GM10266 (cell line): ENCODE results near the gene VMO1.
A peak's percentile ranks its signal among the peaks of the same experiment; 100 is the strongest.

Experiments
- DNase-seq: peaks from one replicate; pipeline ENCODE4 v3.0.0; 2012; ENCODE audit errors: extremely low spot score
- TF ChIP-seq, protein P1 (sequence below): IDR thresholded peaks from 2 replicates; pipeline ENCODE4 v1.5.1; 2012; ENCODE audit warnings: mild to moderate bottlenecking, low read depth; ENCODE audit not compliant: control insufficient read depth, insufficient read depth; ENCODE audit errors: missing control alignments

Gene VMO1

DNA sequence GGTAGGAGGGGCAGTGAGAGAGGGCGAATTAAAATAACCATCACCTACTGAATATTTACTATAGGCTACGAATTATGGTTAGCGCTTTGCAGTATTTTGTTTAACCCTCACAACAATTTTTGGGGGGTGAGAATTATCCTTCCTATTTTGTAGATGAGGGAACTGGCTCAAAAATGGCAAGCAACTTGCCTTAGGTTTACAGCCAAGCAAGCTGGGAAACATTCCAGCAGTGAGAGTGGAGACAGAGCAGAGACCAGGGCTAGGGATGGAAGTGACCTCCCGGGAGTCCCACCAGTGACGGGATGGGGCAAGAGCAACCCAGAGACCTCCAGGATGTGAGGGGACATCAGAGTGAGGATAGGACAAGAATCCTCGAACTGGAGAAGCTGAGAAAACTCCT is 352 bp upstream of the VMO1 start:
- no peak for DNase-seq
- TF ChIP-seq, protein P1, sequence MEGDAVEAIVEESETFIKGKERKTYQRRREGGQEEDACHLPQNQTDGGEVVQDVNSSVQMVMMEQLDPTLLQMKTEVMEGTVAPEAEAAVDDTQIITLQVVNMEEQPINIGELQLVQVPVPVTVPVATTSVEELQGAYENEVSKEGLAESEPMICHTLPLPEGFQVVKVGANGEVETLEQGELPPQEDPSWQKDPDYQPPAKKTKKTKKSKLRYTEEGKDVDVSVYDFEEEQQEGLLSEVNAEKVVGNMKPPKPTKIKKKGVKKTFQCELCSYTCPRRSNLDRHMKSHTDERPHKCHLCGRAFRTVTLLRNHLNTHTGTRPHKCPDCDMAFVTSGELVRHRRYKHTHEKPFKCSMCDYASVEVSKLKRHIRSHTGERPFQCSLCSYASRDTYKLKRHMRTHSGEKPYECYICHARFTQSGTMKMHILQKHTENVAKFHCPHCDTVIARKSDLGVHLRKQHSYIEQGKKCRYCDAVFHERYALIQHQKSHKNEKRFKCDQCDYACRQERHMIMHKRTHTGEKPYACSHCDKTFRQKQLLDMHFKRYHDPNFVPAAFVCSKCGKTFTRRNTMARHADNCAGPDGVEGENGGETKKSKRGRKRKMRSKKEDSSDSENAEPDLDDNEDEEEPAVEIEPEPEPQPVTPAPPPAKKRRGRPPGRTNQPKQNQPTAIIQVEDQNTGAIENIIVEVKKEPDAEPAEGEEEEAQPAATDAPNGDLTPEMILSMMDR: no peak

DNA sequence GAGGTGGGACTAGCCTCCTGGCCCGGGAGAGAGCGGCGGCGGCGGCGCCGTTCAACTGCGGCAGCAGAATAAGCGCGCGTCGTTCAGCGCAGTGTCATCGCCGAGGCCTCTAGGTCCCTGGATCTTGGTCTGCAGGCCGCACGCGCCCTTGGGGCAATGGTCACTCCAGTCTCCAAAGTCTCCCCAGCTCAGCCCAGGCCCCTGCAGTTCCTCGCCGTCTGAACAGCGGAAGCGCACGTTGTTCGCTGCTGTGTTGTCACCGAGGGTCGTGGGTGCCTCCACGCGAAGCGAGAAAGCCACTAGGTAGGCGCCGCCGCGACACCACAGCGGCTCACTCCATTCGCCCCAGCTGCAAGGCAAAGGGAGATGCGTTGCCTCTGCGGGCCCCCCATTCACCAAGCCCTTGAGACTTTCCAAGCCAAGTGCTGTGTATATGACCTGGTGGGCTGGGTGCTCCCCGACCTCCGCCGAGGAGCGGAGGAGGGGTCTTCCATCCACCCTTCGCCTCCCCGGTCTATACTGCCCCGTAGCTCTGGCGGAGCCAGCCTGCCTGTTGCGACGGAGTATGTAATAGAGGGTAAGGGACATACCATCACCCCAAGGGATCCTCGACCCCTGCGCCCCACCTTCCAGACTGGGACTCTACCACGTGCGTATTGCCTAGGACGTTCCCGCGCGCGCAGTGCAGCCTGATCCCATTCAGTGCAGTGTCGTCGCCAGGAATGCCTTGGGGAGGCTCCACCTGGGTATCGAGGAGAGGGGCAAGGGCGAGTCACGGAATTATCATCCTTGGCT is 656 bp downstream of the VMO1 start:
- TF ChIP-seq, protein P1: no peak
- DNase-seq: no peak

DNA sequence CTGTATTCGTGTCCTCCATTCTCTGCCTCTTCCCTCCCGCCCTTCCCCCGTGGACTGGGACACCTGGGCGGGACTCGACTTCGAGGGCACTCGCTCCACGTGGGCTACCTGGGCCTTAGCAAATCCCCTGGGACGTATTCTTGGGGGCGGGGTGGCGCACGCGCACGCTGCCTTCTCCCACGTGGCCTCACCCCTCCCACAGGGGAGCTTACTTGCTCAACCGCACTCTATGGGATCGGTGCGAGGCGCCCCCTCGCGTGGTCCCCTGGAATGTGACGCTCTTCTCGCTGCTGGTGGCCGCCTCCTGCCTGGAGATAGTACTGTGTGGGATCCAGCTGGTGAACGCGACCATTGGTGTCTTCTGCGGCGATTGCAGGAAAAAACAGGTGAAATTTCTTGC is 3.5 kb downstream of the VMO1 start:
- TF ChIP-seq, protein P1: peak; percentile 13
- DNase-seq: no peak

DNA sequence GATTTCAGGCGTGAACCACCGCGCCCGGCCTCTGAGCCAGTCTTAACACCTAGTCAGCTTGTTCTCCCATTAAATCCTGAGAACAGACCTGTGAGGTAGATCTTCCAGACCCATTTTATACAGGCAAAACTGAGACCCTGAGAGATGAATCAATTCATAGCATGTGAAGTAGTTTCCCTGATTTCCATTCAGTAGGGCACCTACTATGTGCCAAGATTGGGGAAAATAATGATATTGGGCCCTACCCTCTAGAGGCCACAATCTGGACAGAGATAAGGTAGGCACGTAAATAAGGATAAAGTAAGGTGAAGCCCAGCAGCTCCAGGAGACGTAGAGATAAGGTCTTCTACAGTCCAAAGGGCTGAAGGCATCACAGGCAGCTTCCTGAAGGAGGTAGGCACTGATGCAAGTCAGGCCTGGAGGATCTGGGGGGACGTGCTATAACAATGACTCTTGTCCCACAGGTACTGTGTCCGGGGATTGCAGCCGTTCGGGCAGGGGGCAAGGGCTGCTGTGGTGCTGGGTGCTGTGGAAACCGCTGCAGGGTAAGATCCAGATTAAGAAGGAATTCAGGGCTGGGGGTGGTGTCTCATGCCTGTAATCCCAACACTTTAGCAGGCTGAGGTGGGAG is 5.7 kb downstream of the VMO1 start:
- TF ChIP-seq, protein P1: no peak
- DNase-seq: no peak

DNA sequence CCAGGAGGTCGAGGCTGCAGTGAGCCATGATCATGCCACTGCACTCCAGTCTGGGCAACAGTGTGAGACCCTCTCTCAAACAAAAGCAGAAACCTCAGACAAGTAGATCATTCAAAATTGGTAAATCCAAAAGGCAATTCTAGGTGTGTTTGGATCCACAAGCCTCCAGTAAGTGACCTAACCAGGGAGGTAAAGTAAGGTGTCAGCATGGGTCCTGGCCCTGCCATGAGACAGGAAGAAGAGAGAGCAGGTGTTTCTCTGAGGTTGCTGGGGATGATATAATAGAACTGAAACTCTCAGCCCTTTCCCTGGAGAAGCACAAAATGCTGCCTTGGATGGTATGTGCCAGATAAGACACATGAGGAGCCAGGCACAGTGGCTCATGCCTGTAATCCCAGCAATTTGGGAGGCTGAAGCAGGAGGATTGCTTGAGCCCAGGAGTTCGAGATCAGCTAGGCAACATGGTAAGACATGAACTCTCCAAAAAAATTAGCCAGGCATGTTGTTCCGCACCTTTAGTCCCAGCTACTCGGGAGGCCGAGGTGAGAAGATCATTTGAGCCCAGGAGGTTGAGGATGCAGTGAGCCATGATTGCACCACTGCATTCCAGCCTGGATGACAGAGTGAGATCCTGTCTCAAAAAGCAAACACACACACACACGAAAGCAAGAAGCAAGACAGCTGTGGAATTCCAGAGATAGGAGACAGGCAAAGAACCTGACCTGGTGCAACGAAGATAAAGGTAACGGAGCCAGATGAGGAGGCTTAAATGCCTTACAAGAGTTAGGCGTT is 8.0 kb downstream of the VMO1 start:
- TF ChIP-seq, protein P1: no peak
- no peak for DNase-seq

DNA sequence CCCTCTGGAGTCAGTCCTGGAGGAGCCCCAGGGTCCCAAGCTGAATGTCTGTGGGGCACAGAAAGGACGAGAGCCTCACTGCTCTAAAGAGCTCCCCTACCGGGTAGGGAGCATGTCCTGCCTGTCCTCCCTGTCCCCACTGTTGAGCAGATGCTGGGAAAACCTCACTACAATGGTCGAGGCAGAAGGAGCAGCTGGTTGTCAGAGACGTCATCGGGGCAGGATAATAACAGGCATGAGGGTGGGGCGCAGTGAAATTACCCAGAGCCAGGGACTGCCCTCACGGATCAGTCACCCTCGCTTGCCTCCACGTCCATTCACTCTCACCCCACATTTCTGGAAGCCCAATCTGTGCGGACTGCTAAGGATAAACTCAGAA is 13.9 kb downstream of the VMO1 start:
- TF ChIP-seq, protein P1: no peak
- no peak for DNase-seq
